GM18508 (cell line): Measurements from ENCODE around the gene CPA4.
"Not testable (repeated sequence)": the region's sequence is repeated elsewhere in the genome, so short reads cannot be mapped to it uniquely, and the experiment has no call there.

Source experiments
- ATAC-seq: cut with Tn5 transposase; IDR thresholded peaks from one replicate; pipeline ENCODE4 v1.9.1; 2021; ENCODE audit warnings: moderate number of reproducible peaks; ENCODE audit not compliant: insufficient read depth, unreplicated experiment

CPA4 gene

GRCh38 chr7:130298544-130299326, 5.8 kb downstream of the CPA4 start:
- ATAC-seq = no peak

GRCh38 chr7:130299866-130300265, 6.9 kb downstream of the CPA4 start:
- no peak for ATAC-seq

GRCh38 chr7:130301501-130302020, 8.6 kb downstream of the CPA4 start:
- no peak for ATAC-seq

- ATAC-seq = no peak
These were observed 9.7 kb downstream of the CPA4 start for GRCh38 chr7:130302649-130303048.

GRCh38 chr7:130303127-130303526, 10.2 kb downstream of the CPA4 start:
- ATAC-seq = no peak

GRCh38 chr7:130303551-130303950, 10.6 kb downstream of the CPA4 start:
- no peak for ATAC-seq

- ATAC-seq = no peak
These were observed 11.0 kb downstream of the CPA4 start for GRCh38 chr7:130303982-130304381.

DNA sequence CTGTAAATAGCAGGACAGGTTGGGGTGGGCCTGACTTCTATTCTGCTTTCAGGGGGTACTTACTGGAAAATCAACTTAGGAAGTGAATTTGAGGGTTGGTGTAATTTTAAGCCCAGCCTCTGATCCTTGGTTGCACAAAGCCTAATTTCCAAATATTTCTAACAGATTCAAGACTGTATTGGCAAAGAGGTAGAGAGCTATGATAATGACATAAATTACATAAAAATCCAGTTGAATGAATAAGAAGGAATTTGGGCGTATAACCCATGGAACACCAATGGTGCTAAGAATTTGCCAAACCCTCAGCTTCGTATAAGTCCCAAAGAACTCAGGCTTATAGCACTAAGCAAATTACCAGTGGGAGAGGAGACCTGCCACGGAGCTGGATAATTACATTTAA, 11.9 kb downstream of the CPA4 start:
- ATAC-seq = no peak

- ATAC-seq = no peak
These were observed 12.6 kb downstream of the CPA4 start for GRCh38 chr7:130305433-130306042.

GRCh38 chr7:130309986-130310385, 17.0 kb downstream of the CPA4 start:
- ATAC-seq = no peak

- ATAC-seq = no peak
These were observed 21.3 kb downstream of the CPA4 start for GRCh38 chr7:130314305-130314704.

- ATAC-seq = no peak
These were observed 26.6 kb downstream of the CPA4 start for GRCh38 chr7:130319541-130319940.

DNA sequence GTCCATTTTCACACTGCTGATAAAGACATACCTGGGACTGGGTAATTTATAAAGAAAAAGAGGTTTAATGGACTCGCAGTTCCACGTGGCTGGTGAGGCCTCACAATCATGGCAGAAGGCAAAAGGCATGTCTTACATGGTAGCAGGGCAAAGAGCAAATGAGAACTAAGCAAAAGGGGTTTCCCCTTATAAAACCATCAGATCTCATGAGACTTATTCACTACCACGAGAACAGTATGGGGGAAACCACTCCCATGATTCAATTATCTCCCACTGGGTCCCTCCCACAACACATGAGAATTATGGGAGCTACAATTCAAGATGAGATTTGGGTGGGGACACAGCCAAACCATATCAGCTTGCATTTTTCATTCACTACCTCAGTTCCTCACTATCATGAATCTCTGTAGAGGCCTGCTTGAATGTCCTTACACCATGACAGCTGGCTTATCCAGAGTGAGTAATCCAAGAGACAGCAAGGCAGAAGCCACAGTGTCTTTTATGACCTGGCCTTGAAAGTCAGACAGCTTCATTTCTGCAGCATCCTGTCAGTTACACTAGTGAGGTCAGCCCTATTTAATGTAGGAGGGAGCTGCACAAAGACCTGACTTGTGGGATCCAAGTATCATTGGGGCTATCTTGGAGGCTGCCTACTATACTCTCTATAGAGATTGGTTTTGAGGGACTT, 28.7 kb downstream of the CPA4 start:
- ATAC-seq = not testable (repeated sequence)

DNA sequence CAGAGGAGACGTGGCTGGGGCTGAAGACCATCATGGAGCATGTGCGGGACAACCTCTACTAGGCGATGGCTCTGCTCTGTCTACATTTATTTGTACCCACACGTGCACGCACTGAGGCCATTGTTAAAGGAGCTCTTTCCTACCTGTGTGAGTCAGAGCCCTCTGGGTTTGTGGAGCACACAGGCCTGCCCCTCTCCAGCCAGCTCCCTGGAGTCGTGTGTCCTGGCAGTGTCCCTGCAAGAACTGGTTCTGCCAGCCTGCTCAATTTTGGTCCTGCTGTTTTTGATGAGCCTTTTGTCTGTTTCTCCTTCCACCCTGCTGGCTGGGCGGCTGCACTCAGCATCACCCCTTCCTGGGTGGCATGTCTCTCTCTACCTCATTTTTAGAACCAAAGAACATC, 29.7 kb downstream of the CPA4 start:
- ATAC-seq = no peak

DNA sequence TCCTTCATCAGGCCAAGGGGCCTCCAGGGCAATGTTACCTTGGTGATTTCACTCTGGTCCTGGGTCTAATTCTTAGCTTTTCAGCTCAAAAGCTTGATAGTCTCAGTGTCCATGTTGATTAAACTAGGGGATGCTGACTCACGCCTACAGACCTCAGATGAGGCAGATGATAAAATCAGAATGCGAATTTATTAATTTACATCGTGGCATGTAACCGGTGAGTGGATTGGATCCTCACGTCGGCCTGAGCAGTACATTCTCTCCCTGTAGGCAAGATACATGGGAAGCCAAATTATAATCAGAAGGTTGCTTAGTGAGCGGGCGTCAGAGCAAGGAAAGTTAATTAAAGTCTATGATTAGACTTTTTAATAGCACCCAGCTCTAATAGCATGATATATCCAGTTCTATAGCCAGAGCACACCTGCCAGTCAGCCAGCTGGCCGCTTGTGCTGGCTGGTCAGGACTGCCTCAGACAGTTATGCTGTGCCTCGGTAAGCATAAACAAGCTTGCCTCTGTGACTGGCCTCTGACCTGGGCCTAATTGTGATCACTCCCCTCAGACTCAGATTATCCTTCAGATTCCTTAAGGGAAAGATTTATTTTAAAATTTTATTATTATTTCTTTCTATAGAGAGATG, 31.5 kb downstream of the CPA4 start:
- ATAC-seq = no peak

GRCh38 chr7:130329681-130330080, 36.7 kb downstream of the CPA4 start:
- no peak for ATAC-seq

DNA sequence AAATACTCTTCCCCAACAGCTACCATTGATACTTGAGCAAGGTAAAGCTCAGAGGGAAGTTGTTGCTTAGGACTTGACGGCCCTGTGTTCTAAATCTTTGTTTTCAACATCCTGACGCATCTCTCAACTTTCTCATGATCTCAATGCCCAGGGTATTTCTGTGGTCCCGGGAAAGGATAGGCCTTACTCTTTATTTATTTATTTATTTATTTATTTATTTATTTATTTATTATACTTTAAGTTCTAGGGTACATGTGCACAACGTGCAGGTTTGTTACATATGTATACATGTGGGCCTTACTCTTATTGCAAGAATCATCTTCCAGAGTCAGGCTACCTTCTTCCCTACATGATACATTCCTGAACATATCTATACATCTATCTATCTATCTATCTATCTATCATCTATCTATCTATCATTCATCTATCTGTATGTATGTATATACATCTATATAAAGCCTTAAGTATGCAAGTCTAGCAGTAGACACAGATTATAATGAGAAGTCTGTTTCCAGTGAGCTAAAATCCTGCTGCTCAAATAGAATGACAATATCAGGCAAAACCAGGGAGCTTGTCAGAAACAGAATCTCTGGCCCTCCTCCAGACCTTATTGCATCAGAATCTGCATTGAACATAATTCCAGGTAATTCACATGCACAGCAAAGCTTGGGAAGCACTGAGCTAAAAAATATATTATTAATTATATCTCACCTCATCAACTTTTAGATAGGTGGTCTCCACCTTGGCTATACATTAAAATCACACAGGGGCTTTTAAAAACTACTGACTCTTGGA, 39.5 kb downstream of the CPA4 start:
- ATAC-seq = no peak

- ATAC-seq = no peak
These were observed 40.9 kb downstream of the CPA4 start for GRCh38 chr7:130333832-130334231.

- no peak for ATAC-seq
These were observed 41.3 kb downstream of the CPA4 start for GRCh38 chr7:130334274-130334673.

- no peak for ATAC-seq
These were observed 44.5 kb downstream of the CPA4 start for GRCh38 chr7:130337410-130337971.
